ENCODE results near the gene MAP1A.
A peak's percentile ranks its signal among the peaks of the same experiment; 100 is the strongest.

Gene MAP1A

GRCh38 chr15:43484455-43484854 lies 33.0 kb upstream of the MAP1A start:
- TF ChIP-seq CTCF (IDR thresholded peaks at IDR 0.05; ENCODE audit: low read depth, low read length, missing control alignments) = no peak
- no peak for DNase-seq
- Histone ChIP-seq H3K4me3 (ENCODE audit: low read depth, low read length) (no peak overlapping the region), H3K27ac (no peak overlapping the region), H3K36me3 (replicated peaks) (peaks cover 22% of the 10 kb centered on the region), H3K27me3 (replicated peaks) (no peaks in the 10 kb centered on the region)
- in situ Hi-C loops (cut with HindIII; ENCODE audit: low pct_ligation_motif_present, low sequenced_read_pairs) = no loop called here

GRCh38 chr15:43487271-43487895 lies 30.0 kb upstream of the MAP1A start:
- no peak for TF ChIP-seq CTCF (IDR thresholded peaks at IDR 0.05; ENCODE audit: low read depth, low read length, missing control alignments)
- Histone ChIP-seq H3K36me3 (replicated peaks) (peaks cover 20% of the 10 kb centered on the region), H3K27me3 (replicated peaks) (no peaks in the 10 kb centered on the region), H3K27ac (no peak overlapping the region), H3K4me3 (ENCODE audit: low read depth, low read length) (no peak overlapping the region)
- no peak for DNase-seq
- in situ Hi-C loops (cut with HindIII; ENCODE audit: low pct_ligation_motif_present, low sequenced_read_pairs) = no loop called here

- in situ Hi-C loops (cut with HindIII; ENCODE audit: low pct_ligation_motif_present, low sequenced_read_pairs) = no loop called here
- Histone ChIP-seq H3K27me3 (replicated peaks) (no peaks in the 10 kb centered on the region), H3K27ac (no peak overlapping the region), H3K4me3 (ENCODE audit: low read depth, low read length) (no peak overlapping the region), H3K36me3 (replicated peaks) (peaks cover 19% of the 10 kb centered on the region)
- TF ChIP-seq CTCF (IDR thresholded peaks at IDR 0.05; ENCODE audit: low read depth, low read length, missing control alignments) = no peak
- DNase-seq = no peak
These were observed 28.6 kb upstream of the MAP1A start for GRCh38 chr15:43488790-43489189.

GRCh38 chr15:43489191-43489590 lies 28.2 kb upstream of the MAP1A start:
- TF ChIP-seq CTCF (IDR thresholded peaks at IDR 0.05; ENCODE audit: low read depth, low read length, missing control alignments) = no peak
- H3K36me3 ChIP-seq (replicated peaks) = peaks cover 19% of the 10 kb centered on the region
- H3K27ac ChIP-seq = no peak overlapping the region
- no peak for DNase-seq
- H3K4me3 ChIP-seq (ENCODE audit: low read depth, low read length) = no peak overlapping the region
- no peaks in the 10 kb centered on the region for H3K27me3 ChIP-seq (replicated peaks)
- in situ Hi-C loops (cut with HindIII; ENCODE audit: low pct_ligation_motif_present, low sequenced_read_pairs) = no loop called here

GRCh38 chr15:43492266-43492665 lies 25.1 kb upstream of the MAP1A start:
- Histone ChIP-seq H3K4me3 (ENCODE audit: low read depth, low read length) (peak overlapping the region; percentile 97), H3K27ac (peak overlapping the region; percentile 90), H3K27me3 (replicated peaks) (no peaks in the 10 kb centered on the region), H3K36me3 (replicated peaks) (peaks cover 19% of the 10 kb centered on the region)
- in situ Hi-C loops (cut with HindIII; ENCODE audit: low pct_ligation_motif_present, low sequenced_read_pairs) = no loop called here
- no peak for TF ChIP-seq CTCF (IDR thresholded peaks at IDR 0.05; ENCODE audit: low read depth, low read length, missing control alignments)
- no peak for DNase-seq
